HepG2 (cell line): ENCODE data around the gene ULK4. TPM values are rescaled to one million over a fixed set of nuclear protein-coding genes. Genes with fewer than 3 reads are reported as not detected.
"Not testable (repeated sequence)": the region's sequence is repeated elsewhere in the genome, so short reads cannot be mapped to it uniquely, and the experiment has no call there.

Experiments used
- ATAC-seq: fragments of 200-7000 bp; cut with Tn5 transposase; 3 replicates; pipeline ENCODE4 v1.9.1; 2020; ENCODE audit warnings: mild to moderate bottlenecking, moderate library complexity
- BruUV-seq: library from RNA; stranded (reverse); fragments of 400-500 nt; replicated peaks from 2 replicates; lab custom pipeline; 2021; lab: Mats Ljungman, UMichigan
- CTCF ChIA-PET: fragments of 300-600 bp; formaldehyde crosslinking; extraction: SDS; loops from one replicate; lab custom pipeline; 2021; ENCODE audit warnings: low total read pairs, inconsistent platforms, low intra/inter-chr PET ratio; lab: Yijun Ruan, JAX
- POLR2A ChIA-PET: fragments of 350-600 bp; sonication (Branson Sonifier 250); formaldehyde crosslinking; loops from one replicate; lab custom pipeline; 2020; ENCODE audit warnings: antibody characterized with exemption, inconsistent platforms; lab: Yijun Ruan, JAX
- DNase-seq: peaks from one replicate; pipeline ENCODE4 v3.0.0-alpha.2; 2015; ENCODE audit warnings: low spot score
- FAIRE-seq: peaks from 3 replicates; lab custom pipeline; 2011; peaks lifted over from hg19 to GRCh38; lab: Jason Lieb, UNC
- H2AFZ ChIP-seq: one replicate; pipeline ENCODE4 v1.6.1; 2011; ENCODE audit warnings: low read length, inconsistent platforms
- H3K27ac ChIP-seq: fragments of 300-600 bp; 3 replicates; pipeline ENCODE4 v1.8.0; 2011; ENCODE audit warnings: mixed run types, mild to moderate bottlenecking, mixed read lengths, low read length, inconsistent platforms; ENCODE audit not compliant: insufficient read depth; ENCODE audit errors: extremely low read length
- H3K27me3 ChIP-seq, 2 experiments: fragments of 200-600 bp in 1 of 2; 2 replicates in 1 of 2; 3 replicates in 1 of 2; pipeline versions ENCODE4 v1.6.0 to v1.8.0; 2011; ENCODE audit warnings: low read length in 2 of 2, mild to moderate bottlenecking in 2 of 2, moderate library complexity in 2 of 2, inconsistent platforms in 1 of 2; ENCODE audit not compliant: insufficient read depth in 2 of 2, control insufficient read depth in 1 of 2
- H3K36me3 ChIP-seq, 2 experiments: fragments of 200-600 bp in 1 of 2; replicated peaks in 1 of 2; 2 replicates in 1 of 2; 3 replicates in 1 of 2; pipeline versions ENCODE4 v1.5.1 to v1.8.0; 2011; ENCODE audit warnings: low read length in 2 of 2, inconsistent platforms in 1 of 2; ENCODE audit not compliant: insufficient read depth in 2 of 2, control insufficient read depth in 1 of 2
- H3K4me1 ChIP-seq: 2 replicates; pipeline ENCODE4 v1.5.1; 2012; ENCODE audit warnings: low read length, inconsistent platforms; ENCODE audit not compliant: insufficient read depth
- H3K4me2 ChIP-seq: 2 replicates; pipeline ENCODE4 v1.6.0; 2011; ENCODE audit warnings: low read depth, low read length, inconsistent platforms
- H3K4me3 ChIP-seq, 3 experiments: fragments of 200-600 bp in 1 of 3; sonication (generic), shearing (Covaris generic) in 1 of 3; replicated peaks in 1 of 3; 2 replicates each; pipeline ENCODE4 v1.5.1; 2011 to 2016; ENCODE audit warnings: low read length in 3 of 3, inconsistent platforms in 2 of 3, low read depth in 2 of 3, mild to moderate bottlenecking in 2 of 3, control low read depth in 1 of 3, mixed read lengths in 1 of 3; ENCODE audit not compliant: insufficient read depth in 1 of 3
- H3K79me2 ChIP-seq: one replicate; pipeline ENCODE4 v1.6.1; 2011; ENCODE audit warnings: low read length, inconsistent platforms; ENCODE audit not compliant: insufficient read depth
- H3K9ac ChIP-seq: 2 replicates; pipeline ENCODE4 v1.6.0; 2011; ENCODE audit warnings: mild to moderate bottlenecking, low read depth, low read length, inconsistent platforms; ENCODE audit not compliant: insufficient read depth
- H3K9me3 ChIP-seq: 2 replicates; pipeline ENCODE4 v1.5.1; 2012; ENCODE audit warnings: mild to moderate bottlenecking, low read length
- H4K20me1 ChIP-seq: 2 replicates; pipeline ENCODE4 v1.6.0; 2011; ENCODE audit warnings: inconsistent platforms, mild to moderate bottlenecking, low read length, moderate library complexity; ENCODE audit not compliant: insufficient read depth
- ATM ChIP-seq: fragments of 450-650 bp; IDR thresholded peaks from 2 replicates; pipeline ENCODE4 v1.7.1; 2017; ENCODE audit warnings: mild to moderate bottlenecking, borderline replicate concordance
- ETS1 ChIP-seq: sonication (generic); formaldehyde crosslinking; IDR thresholded peaks from 2 replicates; pipeline ENCODE4 v1.4.0; 2020; ENCODE audit warnings: missing genetic modification reagents
- IRX3 ChIP-seq: sonication (generic); formaldehyde crosslinking; IDR thresholded peaks from 2 replicates; pipeline ENCODE4 v1.8.1; 2023; ENCODE audit warnings: mild to moderate bottlenecking, low read depth, missing genetic modification reagents, borderline replicate concordance
- NAIF1 ChIP-seq: sonication (generic); formaldehyde crosslinking; IDR thresholded peaks from 2 replicates; pipeline ENCODE4 v1.5.0; 2020; ENCODE audit warnings: mild to moderate bottlenecking, missing genetic modification reagents, borderline replicate concordance
- RAD51 ChIP-seq: fragments of 450-650 bp; IDR thresholded peaks from 2 replicates; pipeline ENCODE4 v1.6.1; 2016; ENCODE audit warnings: borderline replicate concordance
- ZBTB2 ChIP-seq: sonication (generic); formaldehyde crosslinking; IDR thresholded peaks from 2 replicates; pipeline ENCODE4 v1.8.0; 2022; ENCODE audit warnings: low read depth, missing genetic modification reagents
- ZBTB49 ChIP-seq: sonication (generic); formaldehyde crosslinking; IDR thresholded peaks from 2 replicates; pipeline ENCODE4 v1.4.0; 2020; ENCODE audit warnings: missing genetic modification reagents, borderline replicate concordance
- ZNF460 ChIP-seq: sonication (generic); formaldehyde crosslinking; IDR thresholded peaks from 2 replicates; pipeline ENCODE4 v1.5.1; 2020; ENCODE audit warnings: missing genetic modification reagents, mild to moderate bottlenecking, borderline replicate concordance
- ZNF761 ChIP-seq: sonication (generic); formaldehyde crosslinking; conservative IDR thresholded peaks from 2 replicates; pipeline ENCODE4 v1.4.0; 2020; ENCODE audit warnings: mild to moderate bottlenecking, missing genetic modification reagents
- ZZZ3 ChIP-seq: sonication (generic); formaldehyde crosslinking; IDR thresholded peaks from 2 replicates; pipeline ENCODE4 v1.4.0; 2020; ENCODE audit warnings: missing genetic modification reagents, mild to moderate bottlenecking, borderline replicate concordance
- WGBS: methylation state at CpG from one replicate; pipeline ENCODE4 v1.1.6; 2017; ENCODE audit warnings: low lambda C conversion rate; 5-methylcytosine and 5-hydroxymethylcytosine counted together
- in situ Hi-C: cut with HindIII; loops from 2 replicates; pipeline ENCODE4 v1.10.0; 2017; ENCODE audit warnings: low pct_unique_long_range_greater_than_20kb; ENCODE audit not compliant: extremely low pct_ligation_motif_present
- intact Hi-C: fragments of 100-400 bp; cut with micrococcal nuclease; formaldehyde crosslinking; loops from one replicate; pipeline ENCODE4 v1.10.0; 2022; ENCODE audit not compliant: unreplicated experiment
- polyA plus RNA-seq, 8 experiments: library from polyadenylated mRNA; depleted of rRNA in 3 of 8; stranded (reverse) in 7 of 8; unstranded in 1 of 8; fragments of >200 nt; fragmentation: Illumina TruSeq in 4 of 8; extraction: Trizol in 4 of 8; gene quantifications; 2 replicates each; pipeline versions ENCODE4 v1.2.1 to v1.2.3, GENCODE V29; 2011 to 2016; ENCODE audit warnings: low read depth in 4 of 8, missing spikeins in 1 of 8, mixed read lengths in 1 of 8; ENCODE audit not compliant: insufficient read depth in 1 of 8
- total RNA-seq, 5 experiments: library from RNA; depleted of rRNA; stranded (reverse); fragments of >200 nt; fragmentation: Illumina TruSeq; extraction: Trizol; gene quantifications; 2 replicates each; pipeline ENCODE4 v1.2.3, GENCODE V29; 2016; ENCODE audit warnings: low read depth in 1 of 5

The ULK4 gene
- total and polyA plus RNA-seq, 2 of the 13 experiments (the other 11 are each of a cell fraction or from before 2014, with no cell fraction given): 6.7 to 11.8 TPM

DNA sequence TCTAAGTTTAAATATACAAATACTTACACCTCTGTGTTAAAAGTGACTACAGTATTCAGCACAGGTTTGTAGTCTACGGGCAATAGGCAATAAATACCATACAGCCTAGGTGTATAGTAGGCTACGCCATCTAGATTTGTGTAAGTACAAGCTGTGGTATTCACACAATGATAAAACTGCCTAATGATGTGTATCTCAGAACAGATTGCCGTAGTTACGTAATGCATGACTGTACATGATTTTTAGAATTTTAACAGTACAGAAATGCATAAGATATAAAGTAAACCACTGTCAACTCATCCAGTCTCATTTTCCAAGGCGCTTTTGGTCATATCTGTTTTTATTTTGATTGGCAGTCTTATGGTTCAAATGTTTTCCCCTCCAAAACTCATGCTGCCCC is 396.9 kb downstream of the ULK4 start (continued):
- TF ChIP-seq ZBTB49 (no peak), IRX3 (no peak), ZZZ3 (CRISPR knock-in tag) (no peak), NAIF1 (CRISPR knock-in tag) (no peak), ZNF460 (CRISPR knock-in tag) (no peak), RAD51 (no peak), ATM (no peak), ZNF761 (no peak), ETS1 (CRISPR knock-in tag) (no peak), ZBTB2 (CRISPR knock-in tag) (no peak)
- TF ChIP-seq, all 625 proteins: peak for 0

DNA sequence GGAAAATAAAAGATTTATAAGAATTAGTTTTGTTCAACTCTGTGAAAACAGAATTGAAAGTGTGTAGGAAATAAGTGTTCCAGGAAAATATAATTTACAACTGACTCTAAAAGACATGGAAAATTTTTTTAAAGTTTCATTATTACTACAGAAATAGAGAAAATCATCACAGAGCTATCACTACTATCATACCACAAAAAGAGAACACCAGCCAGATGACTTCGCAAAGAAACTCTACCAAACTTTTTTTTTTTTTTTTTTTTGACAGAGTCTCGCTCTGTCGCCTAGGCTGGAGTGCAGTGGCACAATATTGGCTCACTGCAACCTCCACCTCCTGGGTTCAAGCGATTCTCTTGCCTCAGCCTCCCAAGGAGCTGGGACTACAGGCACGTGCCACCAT is 405.7 kb downstream of the ULK4 start:
- H3K4me2 ChIP-seq, intact Hi-C loops, FAIRE-seq, H3K9ac ChIP-seq, BruUV-seq, H4K20me1 ChIP-seq, in situ Hi-C loops, H3K36me3 ChIP-seq, POLR2A ChIA-PET, H3K4me1 ChIP-seq, H3K27me3 ChIP-seq, ATAC-seq, H3K27ac ChIP-seq, CTCF ChIA-PET, DNase-seq, H3K4me3 ChIP-seq, H3K79me2 ChIP-seq, H2AFZ ChIP-seq, H3K9me3 ChIP-seq: not testable (repeated sequence)
- WGBS: 85% methylated on average over 5 of the region's 5 CpGs
